SU-DHL-6 (cell line): Measurements from ENCODE around the gene AGAP3.

Source experiments
- H2AFZ ChIP-seq: fragments of 200-600 bp; sonication (generic); 2 replicates; pipeline ENCODE4 v1.6.1; 2014; ENCODE audit warnings: low read depth, mild to moderate bottlenecking, moderate library complexity, mixed read lengths, antibody characterized with exemption, low read length; ENCODE audit not compliant: severe bottlenecking
- H3F3A ChIP-seq: fragments of 200-600 bp; shearing (Covaris generic); 2 replicates; pipeline ENCODE4 v1.6.0; 2016; ENCODE audit warnings: antibody characterized with exemption, mild to moderate bottlenecking; ENCODE audit not compliant: insufficient read depth
- H3K27ac ChIP-seq: fragments of 200-600 bp; sonication (generic); 2 replicates; pipeline ENCODE4 v1.5.1; 2016; ENCODE audit warnings: low read depth, mild to moderate bottlenecking, low read length, moderate library complexity, mixed read lengths
- H3K27me3 ChIP-seq: fragments of 200-600 bp; sonication (generic), shearing (Covaris generic); 2 replicates; pipeline ENCODE4 v1.6.0; 2014; ENCODE audit warnings: mild to moderate bottlenecking, low read length
- H3K36me3 ChIP-seq: fragments of 200-600 bp; sonication (generic); 2 replicates; pipeline ENCODE4 v1.6.1; 2014; ENCODE audit warnings: mild to moderate bottlenecking, low read length, mixed read lengths
- H3K4me2 ChIP-seq: fragments of 300-600, 200-600 bp; shearing (Covaris generic), sonication (generic); 2 replicates; pipeline ENCODE4 v1.6.0; 2014; ENCODE audit warnings: low read length, low read depth, mild to moderate bottlenecking; ENCODE audit not compliant: poor library complexity, severe bottlenecking
- H3K4me3 ChIP-seq: fragments of 200-600 bp; sonication (generic); 2 replicates; pipeline ENCODE4 v1.5.1; 2014; ENCODE audit warnings: antibody characterized with exemption, low read length, mild to moderate bottlenecking, mixed read lengths; ENCODE audit not compliant: insufficient read depth, poor library complexity, severe bottlenecking
- H3K79me2 ChIP-seq: fragments of 200-600 bp; sonication (generic); 2 replicates; pipeline ENCODE4 v1.6.1; 2014; ENCODE audit warnings: mild to moderate bottlenecking, low read length, moderate library complexity; ENCODE audit not compliant: insufficient read depth
- H3K9ac ChIP-seq: fragments of 200-600 bp; sonication (generic); 2 replicates; pipeline ENCODE4 v1.7.0; 2014; ENCODE audit warnings: mild to moderate bottlenecking, low read length
- H3K9me2 ChIP-seq: fragments of 200-600 bp; sonication (generic); replicated peaks from 2 replicates; pipeline ENCODE4 v1.6.1; 2014; ENCODE audit warnings: low read length; ENCODE audit not compliant: insufficient read depth
- H3K9me3 ChIP-seq: fragments of 200-600 bp; sonication (generic); 2 replicates; pipeline ENCODE4 v1.6.1; 2014; ENCODE audit warnings: low read length, mixed read lengths; ENCODE audit not compliant: insufficient read depth
- H4K20me1 ChIP-seq: fragments of 200-600 bp; sonication (generic); 2 replicates; pipeline ENCODE4 v1.6.1; 2014; ENCODE audit warnings: low read depth, mild to moderate bottlenecking, antibody characterized with exemption, low read length, moderate library complexity, mixed read lengths
- CTCF ChIP-seq: fragments of 200-600 bp; sonication (generic); IDR thresholded peaks from one replicate; pipeline ENCODE4 v1.5.1; 2017; ENCODE audit warnings: antibody characterized with exemption, mild to moderate bottlenecking, low read length, moderate library complexity; ENCODE audit not compliant: insufficient read depth, poor library complexity, severe bottlenecking
- EZH2phosphoT487 ChIP-seq: fragments of 200-600 bp; sonication (generic), shearing (Covaris generic); conservative IDR thresholded peaks from 2 replicates; pipeline ENCODE4 v1.6.1; 2018; ENCODE audit warnings: mild to moderate bottlenecking, antibody characterized with exemption, low read length, moderate library complexity, mixed read lengths

The AGAP3 gene

GRCh38 chr7:151085329-151085690 is 965 bp upstream of the AGAP3 start:
- Histone ChIP-seq H3K36me3 (no peaks in the 10 kb centered on the region), H3K9me2 (no peaks in the 10 kb centered on the region), H3K4me3 (no peak overlapping the region), H3K27ac (no peak overlapping the region), H4K20me1 (no peaks in the 10 kb centered on the region), H3K9me3 (no peaks in the 10 kb centered on the region), H3K9ac (no peak overlapping the region; the same call in 1 of the 2 replicates), H3F3A (0 out of 2 replicates have a peak, but pooled peaks cover 5% of the 10 kb centered on the region), H3K4me2 (peak overlapping the region; percentile 54), H2AFZ (no peak overlapping the region), H3K79me2 (peaks cover 15% of the 10 kb centered on the region), H3K27me3 (no peaks in the 10 kb centered on the region)
- no peak for TF ChIP-seq CTCF
- TF ChIP-seq EZH2phosphoT487, result no peak

GRCh38 chr7:151086802-151087244 is 548 bp downstream of the AGAP3 start:
- no peak overlapping the region for H2AFZ ChIP-seq

GRCh38 chr7:151087245-151088018 is 1.2 kb downstream of the AGAP3 start:
- TF ChIP-seq CTCF (peak; percentile 8), EZH2phosphoT487 (no peak)
- H3K79me2 ChIP-seq, result peaks cover 7% of the 10 kb centered on the region
- no peak overlapping the region for H3K4me3 ChIP-seq
- H3K27me3 ChIP-seq, result no peaks in the 10 kb centered on the region
- H4K20me1 ChIP-seq, result no peaks in the 10 kb centered on the region
- peak overlapping the region; percentile 49 for H3K4me2 ChIP-seq
- H3K36me3 ChIP-seq, result no peaks in the 10 kb centered on the region
- H3K9ac ChIP-seq, result no peak overlapping the region
- no peak overlapping the region for H2AFZ ChIP-seq
- H3K9me2 ChIP-seq, result no peaks in the 10 kb centered on the region
- no peak overlapping the region for H3K27ac ChIP-seq
- 0 out of 2 replicates have a peak, but pooled peaks cover 5% of the 10 kb centered on the region for H3F3A ChIP-seq
- no peaks in the 10 kb centered on the region for H3K9me3 ChIP-seq

More at GRCh38 chr7:151086802-151087244, 548 bp downstream of the AGAP3 start:
- H3K27ac ChIP-seq, result no peak overlapping the region
- H3K79me2 ChIP-seq, result peaks cover 13% of the 10 kb centered on the region
- no peak overlapping the region for H3K4me3 ChIP-seq
- H3K36me3 ChIP-seq, result no peaks in the 10 kb centered on the region
- H3K9me3 ChIP-seq, result no peaks in the 10 kb centered on the region
- TF ChIP-seq CTCF (no peak), EZH2phosphoT487 (no peak)
- H3K9me2 ChIP-seq, result no peaks in the 10 kb centered on the region
- H3K4me2 ChIP-seq, result peak overlapping the region; percentile 49
- 0 out of 2 replicates have a peak, but pooled peaks cover 5% of the 10 kb centered on the region for H3F3A ChIP-seq
- H3K27me3 ChIP-seq, result no peaks in the 10 kb centered on the region
- H3K9ac ChIP-seq, result no peak overlapping the region
- no peaks in the 10 kb centered on the region for H4K20me1 ChIP-seq
